ENCODE data around the gene IL1R1.

- TF ChIP-seq CTCF (IDR thresholded peaks at IDR 0.05), result no peak
- no peak for TF ChIP-seq POLR2A (IDR thresholded peaks at IDR 0.05)
Measured at GRCh38 chr2:102137138-102137537, 5.4 kb upstream of the IL1R1 start.
